H1 (cell line): ENCODE results near the gene CCDC8. TPM values are rescaled to one million over a fixed set of nuclear protein-coding genes. Genes with fewer than 3 reads are reported as not detected.

ENCODE experiments used
- CHD2 ChIP-seq: IDR thresholded peaks from 2 replicates; pipeline ENCODE4 v1.6.1; 2012; ENCODE audit warnings: low read length, improper control_type of control experiment
- JUND ChIP-seq: IDR thresholded peaks from 2 replicates; pipeline ENCODE4 v1.6.1; 2011; ENCODE audit warnings: mild to moderate bottlenecking, improper control_type of control experiment, low read length
- PHF8 ChIP-seq: fragments of 200-600 bp; sonication (generic); conservative IDR thresholded peaks from 2 replicates; pipeline ENCODE4 v1.7.1; 2012; ENCODE audit warnings: low read depth, mild to moderate bottlenecking, inconsistent platforms, low read length, moderate library complexity
- TAF7 ChIP-seq: optimal IDR thresholded peaks from 2 replicates; pipeline ENCODE3; 2011; ENCODE audit warnings: low read depth, mild to moderate bottlenecking, inconsistent platforms, low read length, moderate library complexity, borderline replicate concordance
- polyA plus RNA-seq, 7 experiments: library from polyadenylated mRNA; depleted of rRNA in 3 of 7; stranded (reverse) in 5 of 7; unstranded in 2 of 7; fragments of >200 nt in 5 of 7; fragments of 200-250 nt in 2 of 7; gene quantifications; 1 replicate in 5 of 7; 2 replicates in 1 of 7; 4 replicates in 1 of 7; pipeline versions ENCODE4 v1.2.1 to v1.2.3, GENCODE V29; 2011 to 2013; ENCODE audit warnings: missing spikeins in 2 of 7, mixed read lengths in 2 of 7
- total RNA-seq: library from RNA; stranded (reverse); fragmentation: NEBNext Ultra II Directional; extraction: Animal tissue kit (Norgen Biotek cat#: 25700); gene quantifications from 2 replicates; pipeline ENCODE4 v1.2.1, GENCODE V29; 2021

The CCDC8 gene
- total and polyA plus RNA-seq, 2 of the 8 experiments (the other 6 are each of a cell fraction or from before 2014, with no cell fraction given): 4.9 to 13.6 TPM

DNA sequence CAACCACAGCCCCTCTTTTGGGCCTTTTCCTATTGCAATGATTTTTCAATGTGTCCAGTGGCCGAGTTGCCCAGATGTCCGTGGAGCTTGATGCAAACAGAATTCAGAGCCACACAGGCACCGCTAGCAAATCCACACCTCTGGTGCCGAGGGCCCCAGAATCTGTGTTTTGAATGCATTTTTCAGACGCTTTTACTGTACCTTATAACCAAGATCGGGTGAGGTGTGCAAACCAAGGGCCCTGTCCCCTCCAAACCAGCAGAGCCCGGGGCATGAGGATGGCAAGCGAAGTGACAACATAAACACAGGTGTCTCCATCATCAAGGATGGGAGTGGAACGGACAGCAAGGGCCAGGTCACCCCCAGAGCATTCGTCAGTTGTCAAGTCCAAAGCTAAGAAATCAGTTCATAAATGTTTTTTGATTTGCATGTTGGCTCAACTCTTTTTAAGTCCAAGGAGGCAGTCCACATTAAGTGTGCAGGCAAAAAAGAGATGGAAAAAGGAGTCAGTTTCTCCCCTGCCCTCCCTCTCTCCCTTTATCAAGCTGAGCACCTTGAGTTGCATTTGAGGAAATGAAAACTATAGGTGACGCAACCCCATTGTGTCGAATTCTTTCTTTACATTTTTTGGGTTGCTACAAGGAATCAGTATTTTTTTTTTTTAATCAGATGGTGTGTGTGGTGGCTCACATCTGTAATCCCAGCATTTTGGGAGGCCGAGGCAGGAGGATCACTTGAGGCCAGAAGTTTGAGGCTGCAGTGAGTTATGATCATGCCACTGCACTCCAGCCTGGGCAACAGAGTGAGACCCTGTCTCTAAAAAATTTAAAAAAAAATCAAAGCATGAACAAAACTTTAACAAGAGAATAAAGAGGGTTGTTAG, 2.9 kb downstream of the CCDC8 start (continued):
- TF ChIP-seq TAF7 (no peak), JUND (no peak), PHF8 (no peak), CHD2 (no peak)
